Measurements from ENCODE around the gene BCDIN3D. TPM values are rescaled to one million over a fixed set of nuclear protein-coding genes. Genes with fewer than 3 reads are reported as not detected.
"Not testable (repeated sequence)": the region's sequence is repeated elsewhere in the genome, so short reads cannot be mapped to it uniquely, and the experiment has no call there.

The BCDIN3D gene
- polyA plus RNA-seq, 1 donor: 5.6 TPM

GRCh38 chr12:49877066-49877465 lies 34.2 kb upstream of the BCDIN3D start:
- DNase-seq (ENCODE audit: low read depth): no peak

DNA sequence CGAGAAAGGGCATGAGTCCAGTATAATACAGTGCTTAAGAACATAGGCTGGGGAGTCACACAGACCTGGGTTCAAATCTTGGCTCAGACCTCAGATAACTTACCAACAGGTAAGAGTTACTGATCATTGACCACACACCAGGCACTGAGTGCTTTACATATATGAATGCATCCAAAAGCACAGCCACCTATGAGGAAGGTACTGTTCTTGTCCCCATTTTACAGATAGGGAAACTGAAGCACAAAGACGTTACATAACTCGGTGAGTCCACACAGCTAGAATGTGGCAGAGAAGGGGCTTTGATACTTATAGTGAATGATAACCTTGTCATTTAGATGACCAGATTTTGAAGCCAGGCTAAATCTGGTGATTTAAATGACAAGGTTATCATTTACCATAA lies 33.2 kb upstream of the BCDIN3D start:
- DNase-seq (ENCODE audit: low read depth): no peak

- DNase-seq (ENCODE audit: low read depth): no peak
Observed at GRCh38 chr12:49875115-49875720, 32.3 kb upstream of the BCDIN3D start.

DNA sequence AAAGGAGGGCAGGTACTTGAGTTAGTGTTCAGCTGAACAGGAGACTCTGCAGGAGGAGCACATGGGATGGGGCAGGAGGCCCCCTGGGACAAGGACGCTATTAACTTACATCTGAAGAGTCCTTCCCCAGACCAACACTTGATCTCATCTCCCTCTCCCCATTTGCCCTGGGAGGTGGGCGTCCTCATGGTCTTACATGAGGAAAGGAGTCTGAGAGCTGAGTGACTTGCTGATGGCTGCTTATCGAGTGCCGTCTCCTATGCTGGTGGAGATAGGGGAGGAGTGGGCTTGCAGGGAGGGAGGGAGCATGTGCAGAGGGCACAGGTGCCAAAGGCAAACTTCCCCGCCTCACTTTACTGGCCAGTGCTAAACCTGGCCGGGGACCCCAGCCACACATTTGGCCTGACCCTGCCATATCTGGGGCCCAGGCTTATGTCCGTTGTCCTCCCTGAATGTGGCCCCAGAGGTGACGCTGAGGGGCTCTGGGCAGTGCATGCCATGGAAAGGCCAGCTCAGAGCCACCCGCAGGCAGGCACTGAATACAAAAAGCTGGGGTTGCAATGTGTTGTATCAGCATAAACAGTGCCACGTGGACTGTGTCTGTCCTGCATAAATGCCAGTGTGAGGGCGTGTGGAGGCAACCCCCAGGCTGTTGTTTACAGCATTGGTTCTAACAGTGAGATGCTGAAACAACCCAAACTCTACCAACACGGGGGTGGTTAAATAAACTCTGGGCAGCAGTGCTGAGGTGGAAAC lies 31.4 kb upstream of the BCDIN3D start:
- no peak for DNase-seq (ENCODE audit: low read depth)

DNA sequence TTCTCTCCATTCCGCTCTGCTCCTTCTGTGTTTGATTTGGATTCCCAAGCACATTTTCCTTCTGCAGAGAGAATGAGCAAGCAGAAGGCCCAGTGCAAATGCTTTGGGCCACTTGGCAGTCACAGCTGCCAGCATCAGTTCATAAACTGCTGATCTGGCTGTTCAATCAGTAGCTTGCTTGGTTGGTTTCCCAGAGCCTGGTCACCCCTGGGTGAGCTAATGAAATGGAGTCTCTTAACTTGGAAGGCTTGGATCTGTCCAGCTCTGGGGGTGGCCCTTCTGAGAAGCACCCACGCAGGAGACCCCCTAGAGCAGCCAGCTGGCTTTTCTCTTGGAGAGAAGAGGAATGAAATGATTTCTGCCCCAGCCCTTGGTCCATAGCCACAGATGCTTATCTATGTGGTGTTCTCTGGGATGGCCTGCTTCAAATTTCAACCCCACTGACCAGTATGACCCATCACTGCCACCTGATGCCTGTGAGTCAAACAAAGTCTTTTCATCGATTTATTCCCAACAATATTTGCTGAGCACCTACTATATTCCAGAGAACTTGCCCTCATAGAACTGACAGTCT lies 30.5 kb upstream of the BCDIN3D start:
- no peak for DNase-seq (ENCODE audit: low read depth)

DNA sequence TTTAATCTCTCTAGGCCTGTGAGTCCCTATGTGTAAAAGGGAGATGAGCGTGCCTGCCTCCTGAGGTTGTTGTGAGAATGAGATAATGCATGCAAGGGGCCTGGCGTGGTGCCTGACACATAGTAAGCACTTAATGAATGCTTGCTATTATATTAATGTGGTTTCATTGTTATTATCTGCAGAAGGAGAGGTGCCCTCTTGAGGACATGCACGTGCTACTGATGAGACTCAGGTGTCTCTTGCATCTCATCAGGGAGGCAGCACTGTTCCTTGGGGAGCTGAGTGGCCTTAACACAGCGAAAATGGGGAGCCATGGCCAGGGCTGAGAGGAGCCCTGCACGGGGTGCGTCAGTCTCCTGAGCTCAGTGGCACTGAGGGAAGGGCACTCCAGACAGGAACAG lies 29.9 kb upstream of the BCDIN3D start:
- no peak for DNase-seq (ENCODE audit: low read depth)

DNA sequence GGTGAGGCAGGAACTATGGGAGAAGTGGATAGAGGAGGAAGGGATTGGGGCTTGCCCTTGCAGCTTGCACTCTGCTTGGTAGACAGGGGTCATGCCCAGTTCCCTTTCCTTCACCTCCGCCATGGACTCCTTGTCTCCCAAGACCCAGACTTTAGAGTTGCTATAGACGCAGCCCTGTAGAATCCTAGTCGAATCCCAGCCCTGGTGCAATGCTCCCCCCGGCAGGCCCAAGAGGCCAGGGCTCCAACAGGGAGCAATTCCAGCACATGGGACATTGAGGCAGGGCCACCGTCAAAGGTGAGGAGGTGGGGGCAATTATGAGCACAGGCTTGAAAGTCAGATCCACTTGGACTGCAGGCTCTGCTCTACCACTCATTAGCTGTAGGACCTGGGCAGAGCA lies 29.5 kb upstream of the BCDIN3D start:
- no peak for DNase-seq (ENCODE audit: low read depth)

GRCh38 chr12:49871811-49872251 lies 28.9 kb upstream of the BCDIN3D start:
- DNase-seq (ENCODE audit: low read depth): not testable (repeated sequence)

- no peak for DNase-seq (ENCODE audit: low read depth)
Observed at GRCh38 chr12:49871263-49871561, 28.3 kb upstream of the BCDIN3D start.

DNA sequence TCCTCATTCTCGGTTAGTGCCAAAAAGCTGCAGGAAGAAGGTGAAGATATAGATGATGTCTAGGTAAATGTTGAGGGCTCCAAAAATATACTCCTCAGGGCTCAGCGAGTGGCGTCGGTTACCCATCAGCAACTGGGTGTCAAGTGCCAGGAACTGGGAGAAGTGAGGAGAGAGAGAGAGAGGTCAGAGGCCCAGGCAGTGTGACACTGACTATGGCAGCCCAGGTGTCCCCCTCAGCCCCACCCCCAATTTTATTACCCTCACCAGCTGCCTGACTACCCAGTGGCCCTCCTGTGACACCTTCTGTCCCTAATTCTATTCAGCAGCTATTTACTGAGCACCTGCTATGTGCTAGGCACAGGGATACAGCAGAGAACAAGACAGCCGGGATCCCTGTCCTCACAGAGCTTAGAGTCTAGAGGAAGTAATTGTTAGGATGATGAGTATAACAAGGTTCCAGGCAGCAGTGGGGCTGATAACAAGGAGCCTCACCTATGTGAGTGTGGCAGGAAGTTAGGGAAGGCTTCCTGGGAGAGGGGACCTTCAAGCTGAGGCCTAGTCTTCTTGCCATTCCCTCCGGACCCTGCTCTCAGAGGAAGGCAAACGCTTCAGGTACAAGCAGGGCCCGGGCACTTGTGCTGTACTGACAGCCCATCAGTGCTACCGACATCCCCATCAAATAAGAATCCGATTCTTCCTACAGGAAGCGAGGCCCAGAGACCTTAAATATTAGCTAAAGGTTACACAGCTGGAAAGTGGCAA lies 27.8 kb upstream of the BCDIN3D start:
- no peak for DNase-seq (ENCODE audit: low read depth)

- DNase-seq (ENCODE audit: low read depth): no peak
Observed at GRCh38 chr12:49869816-49870500, 27.1 kb upstream of the BCDIN3D start.

- peak; percentile 76 for DNase-seq (ENCODE audit: low read depth)
Observed at GRCh38 chr12:49868952-49869815, 26.3 kb upstream of the BCDIN3D start.

DNA sequence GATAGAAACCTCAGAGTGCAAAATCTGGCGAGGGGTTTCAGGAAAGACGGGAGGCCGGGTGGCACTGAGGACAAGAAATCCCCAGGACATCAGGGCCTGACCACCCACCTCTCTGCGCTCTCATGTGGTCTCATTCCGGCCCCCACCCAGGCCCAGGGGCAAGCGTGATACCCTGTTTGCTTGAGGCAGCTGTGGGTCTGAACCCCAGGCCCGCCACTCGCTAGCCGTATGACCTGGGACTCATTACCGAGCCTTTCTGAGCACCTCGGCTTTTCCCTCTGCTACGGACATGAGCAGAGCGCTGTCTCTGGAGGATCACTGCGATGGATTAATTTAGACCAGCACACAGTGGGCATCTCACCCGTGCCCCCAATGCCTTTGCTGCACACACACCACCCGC lies 25.5 kb upstream of the BCDIN3D start:
- no peak for DNase-seq (ENCODE audit: low read depth)

GRCh38 chr12:49867570-49868341 lies 24.9 kb upstream of the BCDIN3D start:
- DNase-seq (ENCODE audit: low read depth): no peak

DNA sequence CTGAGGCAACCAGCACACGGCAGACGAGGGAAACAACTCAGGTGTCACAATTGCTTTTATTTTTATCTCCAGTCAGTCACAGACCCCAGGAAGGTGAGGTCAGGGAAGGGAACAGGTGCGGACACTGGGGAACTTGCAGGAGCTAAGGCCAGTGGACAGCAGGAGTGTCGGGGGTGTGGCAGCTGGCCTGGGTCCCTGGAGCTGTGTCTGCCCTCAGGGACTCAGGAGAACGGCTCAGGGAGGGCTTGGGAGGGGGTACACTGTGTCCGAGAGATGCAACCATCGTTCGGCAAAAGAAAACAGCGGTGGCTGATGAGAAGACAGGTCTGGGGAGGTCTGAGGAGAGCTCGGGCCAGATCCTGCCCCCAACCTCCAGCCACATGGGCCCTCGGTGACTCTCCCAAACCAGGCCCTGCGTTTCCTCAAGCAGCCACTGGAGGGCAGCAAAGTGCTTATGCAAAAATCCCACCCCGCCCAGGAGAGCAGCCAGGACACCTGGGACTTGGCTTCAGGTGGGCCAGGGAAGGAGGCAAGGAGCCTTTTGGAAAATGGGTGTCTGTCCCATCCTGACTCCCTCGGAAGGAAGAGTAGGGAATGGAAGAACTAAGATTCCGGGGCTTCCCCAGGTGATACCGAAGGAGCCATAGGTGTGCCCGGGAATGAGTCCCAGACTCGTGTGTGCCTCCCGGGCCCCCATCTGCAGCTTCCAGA lies 24.1 kb upstream of the BCDIN3D start:
- no peak for DNase-seq (ENCODE audit: low read depth)

- no peak for DNase-seq (ENCODE audit: low read depth)
Observed at GRCh38 chr12:49865782-49866135, 22.9 kb upstream of the BCDIN3D start.

GRCh38 chr12:49865109-49865781 lies 22.3 kb upstream of the BCDIN3D start:
- no peak for DNase-seq (ENCODE audit: low read depth)

DNA sequence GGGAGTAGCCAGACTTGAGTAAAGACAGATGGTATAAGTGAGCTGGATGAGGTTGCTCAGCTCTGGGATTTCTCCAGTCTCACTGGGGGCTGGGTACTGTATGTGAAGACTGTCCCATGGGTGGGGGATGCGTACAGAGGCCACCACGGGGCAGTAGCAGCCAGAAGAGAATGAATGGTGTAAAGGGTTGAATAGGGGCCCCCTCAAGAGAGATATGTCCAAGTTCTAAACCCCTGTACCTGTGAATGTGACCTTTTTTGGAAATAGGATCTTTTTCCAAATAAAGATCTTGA lies 21.8 kb upstream of the BCDIN3D start:
- no peak for DNase-seq (ENCODE audit: low read depth)

Data from forelimb muscle (tissue), 1 donor.